Fibroblast of skin of left quadriceps (primary cell): ENCODE measurements around the gene OLFML1.

ENCODE experiments used
- DNase-seq, 2 experiments: peaks; one replicate each; pipeline ENCODE4 v3.0.0-alpha.2; 2013; ENCODE audit warnings: low read depth in 2 of 2

Gene OLFML1

DNA sequence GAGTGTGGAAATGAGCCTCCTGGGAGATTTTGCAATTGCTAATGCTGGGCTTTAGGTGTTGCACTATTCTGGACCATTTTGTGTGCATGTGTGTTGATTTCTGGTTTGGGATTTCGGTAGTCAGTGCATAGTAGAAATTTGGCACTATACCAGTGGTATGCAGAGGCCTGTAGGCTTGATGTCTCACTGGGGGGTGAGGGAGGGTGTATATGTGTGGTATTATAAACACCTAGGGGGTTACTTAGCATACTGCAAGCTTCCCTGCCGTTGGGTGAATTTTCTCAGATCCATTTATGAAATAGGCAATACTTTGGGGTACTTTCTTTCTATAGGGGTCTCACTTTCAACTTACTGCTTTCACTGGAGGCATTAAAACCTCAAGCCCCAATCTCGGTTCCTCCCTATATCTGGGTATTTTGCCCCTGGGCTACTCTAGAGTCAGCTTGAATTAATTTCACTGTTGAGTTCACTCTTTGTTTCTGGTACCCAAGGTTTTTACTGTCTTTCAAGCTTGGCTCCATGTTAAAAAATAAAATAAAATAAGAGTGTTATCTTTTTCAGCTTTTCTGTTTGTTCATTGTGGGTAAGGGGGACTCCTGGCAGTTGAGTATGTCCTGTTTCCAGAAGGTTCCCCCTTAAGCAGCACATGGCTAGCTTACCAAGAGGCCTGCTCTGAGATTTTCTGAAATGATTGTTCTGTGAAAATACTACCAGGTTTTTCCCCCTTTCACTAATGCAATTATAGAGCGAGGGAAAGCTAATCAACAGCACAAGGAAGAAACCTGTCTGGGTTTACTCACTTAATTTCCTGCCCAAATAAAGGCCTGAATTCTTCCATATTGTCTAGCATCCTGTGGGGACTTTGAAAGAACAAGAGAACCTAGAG, 74.3 kb downstream of the OLFML1 start:
- no peak for DNase-seq
